HL-60 (cell line): ENCODE results near the gene VPS13A.

ENCODE experiments used
- CTCF ChIP-seq: IDR thresholded peaks from one replicate; pipeline ENCODE4 v1.5.1; 2011; ENCODE audit warnings: low read length, control low read depth, inconsistent platforms; ENCODE audit not compliant: insufficient read depth
- GABPA ChIP-seq: IDR thresholded peaks from 2 replicates; pipeline ENCODE4 v1.6.1; 2012; ENCODE audit warnings: low read depth
- POLR2AphosphoS5 ChIP-seq: IDR thresholded peaks from 2 replicates; pipeline ENCODE4 v1.6.1; 2012; ENCODE audit warnings: low read depth
- REST ChIP-seq: IDR thresholded peaks from 2 replicates; pipeline ENCODE4 v1.6.1; 2012; ENCODE audit warnings: low read depth; ENCODE audit not compliant: insufficient replicate concordance

GRCh38 chr9:77162366-77162765 is 15.0 kb upstream of the VPS13A start:
- TF ChIP-seq CTCF: no peak
- no peak for TF ChIP-seq REST
- no peak for TF ChIP-seq POLR2AphosphoS5
- TF ChIP-seq GABPA: no peak
